Muscle layer of colon (tissue), 2 donors: Measurements from ENCODE around the gene SNAP23.

Source experiments
- H3K27ac ChIP-seq: one replicate; pipeline ENCODE4 v1.7.0; 2013; ENCODE audit warnings: low read depth, mild to moderate bottlenecking, low read length, moderate library complexity
- H3K27me3 ChIP-seq, 2 donors: one replicate each; pipeline ENCODE4 v1.7.0; 2013; ENCODE audit warnings: low read length in 2 of 2, mild to moderate bottlenecking in 2 of 2; ENCODE audit not compliant: insufficient read depth in 2 of 2, control insufficient read depth in 1 of 2
- H3K36me3 ChIP-seq: one replicate; pipeline ENCODE4 v1.7.0; 2013; ENCODE audit warnings: mild to moderate bottlenecking, low read length; ENCODE audit not compliant: insufficient read depth
- H3K4me1 ChIP-seq: one replicate; pipeline ENCODE4 v1.7.0; 2013; ENCODE audit warnings: mild to moderate bottlenecking, low read length; ENCODE audit not compliant: insufficient read depth
- H3K4me3 ChIP-seq, 2 donors: one replicate each; pipeline ENCODE4 v1.7.0; 2013; ENCODE audit warnings: low read length in 2 of 2, low read depth in 1 of 2, mild to moderate bottlenecking in 1 of 2, moderate library complexity in 1 of 2
- H3K9ac ChIP-seq: one replicate; pipeline ENCODE4 v1.7.0; 2013; ENCODE audit warnings: low read length
- H3K9me3 ChIP-seq: one replicate; pipeline ENCODE4 v1.7.0; 2013; ENCODE audit warnings: mild to moderate bottlenecking, low read length
- donor health status: abdominal sarcoma.
- donor health status: Adenocarcinoma of cecum.

The SNAP23 gene

DNA sequence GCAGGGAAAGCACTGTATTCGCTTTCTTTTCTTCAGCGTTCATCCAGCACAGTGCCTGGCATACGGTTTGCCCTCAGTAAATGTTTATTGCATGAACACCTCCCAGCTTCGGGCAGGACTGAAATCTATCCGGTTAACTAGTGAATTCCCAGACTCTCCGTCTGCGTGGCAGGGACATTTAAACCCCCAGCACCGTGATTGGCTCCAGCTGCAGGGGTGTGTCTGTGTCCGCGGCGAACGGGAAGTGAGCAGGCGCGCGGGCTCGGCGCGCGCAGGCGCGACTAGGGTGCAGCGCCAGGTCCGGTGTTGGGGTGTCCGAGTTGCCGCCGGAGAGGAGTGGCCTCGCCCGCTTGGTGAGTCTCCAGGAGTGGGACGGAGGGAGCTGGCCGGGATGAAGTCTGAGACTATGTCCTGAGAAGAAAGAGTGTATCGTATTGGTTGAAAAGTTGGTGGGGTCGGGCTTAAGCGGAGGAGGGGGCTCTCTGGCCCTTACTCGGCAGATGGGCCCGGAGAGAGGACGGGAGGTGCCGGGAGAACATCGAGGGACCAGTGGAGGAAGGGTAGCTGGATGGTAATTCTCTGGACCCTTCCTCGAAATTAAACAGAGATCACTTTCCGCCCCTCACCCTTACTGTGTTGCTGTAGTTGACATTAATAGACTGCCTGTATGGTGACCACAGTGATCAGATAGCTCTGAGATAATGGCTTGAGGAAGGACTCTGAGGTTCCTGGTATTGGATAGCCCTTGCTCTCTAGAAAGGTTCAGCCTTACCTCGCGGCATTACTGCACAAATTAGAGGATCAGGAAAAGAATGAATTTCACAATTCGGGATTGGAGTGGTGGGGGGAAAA is at the start of gene SNAP23:
Gene SNAP23, plus strand, starts transcription at position 274 of the 852 bp plus-strand sequence. CDS start 16,213 bp downstream, outside the sequence.
- Histone ChIP-seq H3K36me3 (no peaks in the 10 kb centered on the region), H3K9me3 (no peaks in the 10 kb centered on the region), H3K4me1 (peaks cover 14% of the 10 kb centered on the region), H3K4me3 (peak within 1 kb of the TSS; percentile 64 to 81), H3K9ac (peak within 1 kb of the TSS; percentile 72), H3K27me3 (no peaks in the 10 kb centered on the region), H3K27ac (peak within 1 kb of the TSS; percentile 88)

DNA sequence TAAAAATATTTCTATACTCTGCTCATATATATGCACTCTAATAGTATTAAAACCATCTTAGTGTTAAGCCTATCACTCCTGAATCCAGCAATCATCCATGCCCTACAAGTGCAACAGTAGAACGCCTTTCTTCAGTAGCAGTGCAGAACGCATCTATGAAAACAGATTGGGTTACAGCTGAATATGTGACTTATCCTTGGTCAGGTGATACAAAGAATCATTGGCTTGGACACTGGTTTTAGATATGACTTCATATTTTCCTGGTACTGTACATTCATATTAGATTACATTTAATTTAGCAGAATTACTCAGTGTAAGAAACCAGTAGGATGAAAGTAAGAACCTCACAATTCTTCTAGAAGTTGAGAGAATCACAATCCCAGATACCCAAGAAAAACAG is 47.8 kb upstream of the SNAP23 start:
- H3K36me3 ChIP-seq = peaks cover 76% of the 10 kb centered on the region
- peaks cover 4% of the 10 kb centered on the region for H3K4me1 ChIP-seq
- no peaks in the 10 kb centered on the region for H3K9me3 ChIP-seq
- no peak overlapping the region for H3K9ac ChIP-seq
- H3K4me3 ChIP-seq = no peak overlapping the region
- no peaks in the 10 kb centered on the region for H3K27me3 ChIP-seq
- H3K27ac ChIP-seq = no peak overlapping the region

DNA sequence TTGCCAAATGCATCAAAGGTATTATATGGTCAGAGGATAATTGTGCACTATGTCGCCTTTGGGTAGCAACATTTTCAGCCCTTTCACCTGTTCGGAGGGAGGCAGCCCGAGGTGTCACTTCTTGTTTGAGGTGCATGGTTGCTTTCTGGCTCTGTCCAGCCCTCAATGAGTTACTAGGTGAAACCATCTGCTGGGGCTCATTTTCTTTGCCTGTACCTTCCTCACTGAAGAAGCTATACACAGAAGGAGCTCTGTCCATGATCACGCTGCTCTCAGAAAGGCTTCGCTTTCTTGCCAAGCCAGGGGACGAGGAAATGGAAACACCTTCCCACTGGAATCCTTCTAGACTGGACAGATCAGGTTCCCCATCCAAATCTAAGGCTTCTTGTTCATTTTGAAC is 47.2 kb upstream of the SNAP23 start:
- no peaks in the 10 kb centered on the region for H3K27me3 ChIP-seq
- peaks cover 4% of the 10 kb centered on the region for H3K4me1 ChIP-seq

DNA sequence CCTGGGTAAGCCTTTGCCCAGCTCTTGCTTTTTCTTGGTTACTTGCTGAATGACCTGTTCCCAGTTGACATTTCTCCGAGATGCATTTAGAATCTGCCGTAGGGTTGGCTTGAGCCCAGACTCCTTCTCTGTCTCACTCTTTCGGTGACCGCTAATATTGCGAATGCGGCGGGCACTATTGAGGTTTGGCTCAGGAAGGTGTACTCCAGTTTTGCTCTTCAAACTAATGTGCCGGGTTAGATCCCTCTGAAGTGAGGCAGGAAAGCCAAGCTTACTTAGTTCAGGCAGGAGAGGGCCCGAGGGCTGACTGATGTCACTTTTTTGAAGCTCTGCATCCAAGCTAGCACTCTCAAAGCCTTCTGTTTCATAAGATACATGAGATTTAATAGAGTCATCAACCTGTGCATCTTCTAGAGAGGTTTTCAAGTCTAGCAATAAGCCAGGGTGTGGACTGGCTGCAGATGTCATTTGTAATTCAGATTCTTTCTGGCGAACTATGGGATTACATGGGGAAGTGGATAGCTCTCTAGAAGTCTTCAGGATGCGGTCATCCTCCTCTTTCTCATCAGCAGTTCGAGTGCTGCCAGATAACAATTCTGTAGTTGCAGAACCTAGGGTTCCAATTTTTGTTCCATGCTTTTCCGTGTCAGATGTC is 45.5 kb upstream of the SNAP23 start:
- H3K27ac ChIP-seq = no peak overlapping the region
- H3K36me3 ChIP-seq = peaks cover 61% of the 10 kb centered on the region
- no peak overlapping the region for H3K9ac ChIP-seq
- H3K27me3 ChIP-seq = no peaks in the 10 kb centered on the region
- H3K9me3 ChIP-seq = no peaks in the 10 kb centered on the region
- H3K4me1 ChIP-seq = peaks cover 10% of the 10 kb centered on the region
- H3K4me3 ChIP-seq = no peak overlapping the region

More for the DNA sequence above, 47.2 kb upstream of the SNAP23 start:
- no peaks in the 10 kb centered on the region for H3K9me3 ChIP-seq
- no peak overlapping the region for H3K9ac ChIP-seq
- peaks cover 76% of the 10 kb centered on the region for H3K36me3 ChIP-seq
- no peak overlapping the region for H3K27ac ChIP-seq
- no peak overlapping the region for H3K4me3 ChIP-seq

DNA sequence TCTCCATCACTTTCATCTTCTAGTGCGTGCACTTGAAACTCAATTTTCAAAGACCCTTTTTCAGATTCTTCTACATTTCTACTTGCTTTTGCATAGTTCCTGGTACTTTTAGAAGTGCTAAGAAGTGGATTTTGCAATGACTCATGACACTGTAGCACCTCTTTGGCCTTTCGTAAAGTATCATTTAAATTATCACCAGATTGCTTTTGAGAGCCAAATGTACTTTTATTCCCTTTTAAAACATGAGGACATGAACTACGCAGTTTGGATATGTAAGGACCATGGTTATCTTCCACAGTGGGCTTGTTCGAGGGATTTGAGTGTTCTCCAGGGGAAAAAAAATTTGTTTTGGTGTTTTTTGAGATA is 45.0 kb upstream of the SNAP23 start:
- Histone ChIP-seq H3K36me3 (peaks cover 56% of the 10 kb centered on the region), H3K4me3 (no peak overlapping the region), H3K27me3 (no peaks in the 10 kb centered on the region), H3K27ac (no peak overlapping the region), H3K4me1 (peaks cover 13% of the 10 kb centered on the region), H3K9me3 (no peaks in the 10 kb centered on the region), H3K9ac (no peak overlapping the region)

DNA sequence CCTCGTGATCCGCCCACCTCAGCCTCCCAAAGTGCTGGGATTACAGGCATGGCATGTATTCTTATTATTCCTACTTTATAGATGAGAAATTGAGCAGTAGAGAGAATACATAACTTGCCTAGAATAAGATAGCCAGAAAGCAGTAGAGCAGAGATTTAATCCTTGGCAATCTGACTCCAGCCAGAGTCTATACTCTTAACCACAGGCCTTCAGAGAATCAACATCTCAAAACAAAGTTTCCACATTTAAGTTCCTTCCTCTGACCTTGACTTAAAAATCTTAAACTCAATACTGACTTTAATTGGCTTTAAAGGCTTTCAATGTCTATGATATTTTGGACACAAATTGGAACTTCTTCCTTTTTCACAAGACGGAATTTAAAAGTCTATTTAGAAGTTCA is 41.6 kb upstream of the SNAP23 start:
- Histone ChIP-seq H3K27ac (no peak overlapping the region), H3K4me1 (peaks cover 35% of the 10 kb centered on the region), H3K4me3 (no peak overlapping the region), H3K36me3 (peaks cover 29% of the 10 kb centered on the region), H3K9ac (no peak overlapping the region), H3K9me3 (no peaks in the 10 kb centered on the region), H3K27me3 (no peaks in the 10 kb centered on the region)

DNA sequence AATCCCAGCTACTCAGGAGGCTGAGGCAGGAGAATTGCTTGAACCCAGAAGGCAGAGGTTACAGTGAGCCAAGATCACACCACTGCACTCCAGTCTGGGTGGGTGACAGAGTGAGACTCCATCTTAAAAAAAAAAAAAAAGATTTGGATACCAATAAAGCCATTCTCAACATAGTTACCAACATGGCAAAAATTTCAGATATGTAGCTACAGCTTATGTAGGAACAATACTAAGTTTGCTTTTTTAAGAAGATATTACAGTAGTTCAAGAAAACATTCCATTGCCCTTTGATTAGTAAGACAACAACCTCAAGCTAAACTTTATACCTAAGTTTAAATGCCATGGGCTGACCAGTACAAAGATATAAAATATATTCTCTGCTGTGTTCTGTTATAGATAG is 38.9 kb upstream of the SNAP23 start:
- peaks cover 31% of the 10 kb centered on the region for H3K4me1 ChIP-seq
- H3K27me3 ChIP-seq = no peaks in the 10 kb centered on the region
- peak overlapping the region; percentile 14 for H3K9ac ChIP-seq
- peaks cover 3% of the 10 kb centered on the region for H3K36me3 ChIP-seq
- H3K4me3 ChIP-seq = peak overlapping the region; percentile 23 to 28
- peak overlapping the region; percentile 91 for H3K27ac ChIP-seq
- H3K9me3 ChIP-seq = no peaks in the 10 kb centered on the region

DNA sequence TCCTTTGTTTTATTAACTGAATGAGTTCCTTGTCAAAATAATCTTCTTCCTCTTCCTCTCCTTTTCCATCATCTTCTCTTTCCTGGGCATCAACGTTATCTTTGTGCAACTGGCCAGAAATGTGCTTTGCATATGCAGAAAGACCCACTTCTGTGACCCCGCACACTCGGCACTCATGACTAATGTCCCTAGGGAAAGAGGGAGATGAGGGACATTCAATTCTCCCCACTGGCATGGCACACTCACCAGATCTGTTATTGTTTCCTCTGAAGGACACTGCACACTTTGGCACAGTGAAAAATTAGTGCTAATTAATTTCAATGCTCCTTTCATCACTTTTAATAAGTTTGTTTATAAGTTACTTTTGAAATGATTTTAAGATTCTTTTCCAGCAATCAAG is 38.5 kb upstream of the SNAP23 start:
- Histone ChIP-seq H3K27ac (peak overlapping the region; percentile 91), H3K9me3 (no peaks in the 10 kb centered on the region), H3K36me3 (no peaks in the 10 kb centered on the region), H3K4me3 (peak overlapping the region; percentile 23 to 28), H3K9ac (peak overlapping the region; percentile 14), H3K27me3 (no peaks in the 10 kb centered on the region), H3K4me1 (peaks cover 31% of the 10 kb centered on the region)

DNA sequence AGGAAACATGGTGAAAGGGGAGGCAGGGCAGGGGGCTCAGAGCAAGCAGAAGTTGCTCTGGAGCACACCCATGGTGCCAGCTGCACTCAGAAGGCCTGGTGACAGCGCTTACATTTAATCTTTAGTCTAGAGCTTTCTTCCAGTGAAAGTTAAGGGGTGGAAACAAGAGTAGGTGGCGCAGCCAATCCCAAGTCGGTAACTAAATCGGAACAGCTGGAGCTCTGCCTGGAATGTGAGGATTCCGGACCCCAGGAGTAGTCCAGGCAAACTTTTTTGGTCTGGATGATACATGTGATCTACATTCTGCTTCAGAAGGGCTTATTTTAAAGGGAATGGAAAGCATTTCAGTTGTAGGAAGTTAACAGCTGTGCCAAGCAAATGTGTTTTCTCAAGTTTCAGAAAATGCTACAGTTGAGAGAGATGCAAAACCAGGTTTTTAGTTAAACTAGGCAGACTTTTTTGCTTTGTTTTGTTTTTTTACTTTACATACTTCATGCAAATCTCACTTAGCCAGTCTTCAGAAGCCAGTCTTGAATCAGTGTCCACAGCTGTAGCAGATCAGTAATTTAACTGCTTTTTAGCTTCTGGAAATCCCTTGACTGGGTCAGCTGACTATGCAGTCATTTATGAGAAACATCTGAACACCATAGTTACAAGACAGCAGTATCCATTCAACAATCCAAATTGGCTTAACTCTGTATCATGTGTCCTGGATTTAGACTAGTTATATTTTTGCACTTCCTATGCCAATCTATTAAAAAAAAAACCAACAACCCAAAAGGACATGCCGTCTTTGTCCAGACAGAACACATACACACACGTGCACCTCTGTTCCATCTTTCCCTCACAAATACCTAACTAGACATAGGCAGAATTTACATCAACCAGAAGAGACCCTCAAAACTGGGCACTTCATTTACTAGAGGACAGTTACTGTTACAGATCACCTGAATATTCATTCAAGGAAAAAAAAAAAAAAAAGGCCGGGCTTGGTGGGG is 37.7 kb upstream of the SNAP23 start:
- Histone ChIP-seq H3K36me3 (no peaks in the 10 kb centered on the region), H3K4me3 (peak overlapping the region; percentile 23 to 28), H3K9ac (peak overlapping the region; percentile 14), H3K9me3 (no peaks in the 10 kb centered on the region), H3K27me3 (no peaks in the 10 kb centered on the region), H3K4me1 (peaks cover 31% of the 10 kb centered on the region), H3K27ac (peak overlapping the region; percentile 91)

DNA sequence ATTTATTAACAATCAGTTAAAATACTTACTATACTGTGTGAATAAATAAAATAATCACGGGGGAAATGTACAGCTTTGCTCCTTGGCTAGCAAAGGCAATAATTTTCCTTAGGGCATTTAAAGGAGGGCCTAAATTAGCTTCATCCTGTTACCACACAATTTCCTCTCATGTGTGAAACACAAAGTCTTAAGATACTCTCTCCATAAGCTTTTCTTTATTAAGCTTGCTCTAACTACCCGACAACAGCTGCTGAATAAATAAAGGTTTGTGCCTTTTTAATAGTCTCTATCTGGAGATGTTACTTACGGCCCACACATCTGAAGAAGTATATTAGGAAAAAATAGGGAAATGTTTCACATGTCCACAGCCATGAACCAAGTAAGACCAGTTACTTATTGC is 34.2 kb upstream of the SNAP23 start:
- Histone ChIP-seq H3K9me3 (no peaks in the 10 kb centered on the region), H3K4me3 (no peak overlapping the region), H3K27ac (peak overlapping the region; percentile 8), H3K36me3 (peaks cover 4% of the 10 kb centered on the region), H3K4me1 (peaks cover 20% of the 10 kb centered on the region), H3K9ac (peak overlapping the region; percentile 26), H3K27me3 (no peaks in the 10 kb centered on the region)
